Spleen (tissue), 7 donors: Measurements from ENCODE around the gene NDUFS4.

Experiments used
- CTCF ChIP-seq, 11 experiments: fragments of 200-600 bp in 7 of 11; fragments of 450-650 bp in 4 of 11; sonication (generic) in 4 of 11; IDR thresholded peaks in 8 of 11; conservative IDR thresholded peaks in 3 of 11; 1 replicate in 7 of 11; 2 replicates in 4 of 11; pipeline versions ENCODE4 v1.4.0 to v1.8.0; 2016 to 2021; ENCODE audit warnings: antibody characterized with exemption in 11 of 11, inconsistent platforms in 4 of 11, mild to moderate bottlenecking in 1 of 11
- POLR2A ChIP-seq, 3 donors: fragments of 450-650 bp; IDR thresholded peaks; one replicate each; pipeline ENCODE4 v1.5.1; 2017; ENCODE audit warnings: antibody characterized with exemption in 3 of 3, mild to moderate bottlenecking in 1 of 3
- POLR2AphosphoS5 ChIP-seq, 3 donors: sonication (generic); formaldehyde crosslinking; IDR thresholded peaks; one replicate each; pipeline ENCODE4 v1.5.1; 2017; ENCODE audit warnings: antibody characterized with exemption in 3 of 3
- donor health status: DM: no; HTN: no; CAD: no; lungs with moderate emphysema.
- donor health status: DM: no; HTN: no; CAD: no.
- donor health status: DM: no; HTN: no; CAD: no.

DNA sequence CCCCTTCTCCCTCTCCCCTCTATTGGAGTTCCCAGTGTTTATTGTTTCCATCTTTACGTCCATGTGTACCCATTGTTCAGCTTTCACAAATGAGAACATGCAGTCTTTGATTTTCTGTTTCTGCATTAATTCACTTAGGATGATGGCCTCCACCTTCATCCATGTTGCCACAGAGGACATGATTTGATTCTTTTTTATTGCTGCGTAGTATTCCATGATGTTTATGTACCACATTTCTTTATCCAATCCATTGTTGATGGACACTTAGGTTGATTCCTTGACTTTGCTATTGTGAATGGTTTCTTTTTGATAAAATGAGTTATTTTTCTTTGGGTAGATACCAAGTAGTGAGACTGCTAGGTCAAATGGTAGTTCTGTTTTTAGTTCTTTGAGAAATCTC is 88.9 kb downstream of the NDUFS4 start:
- TF ChIP-seq POLR2A (IDR thresholded peaks at IDR 0.05) (no peak), POLR2AphosphoS5 (IDR thresholded peaks at IDR 0.05) (no peak), CTCF (IDR thresholded peaks at IDR 0.05 in 8 of 11, conservative IDR thresholded peaks at IDR 0.05 in 3 of 11) (no peak)
